HG03064 (cell line): ENCODE measurements around the gene KISS1.
"Not testable (repeated sequence)": the region's sequence is repeated elsewhere in the genome, so short reads cannot be mapped to it uniquely, and the experiment has no call there.

Experiments used
- ATAC-seq: cut with Tn5 transposase; IDR thresholded peaks from one replicate; pipeline ENCODE4 v1.9.1; 2021; ENCODE audit warnings: low read depth; ENCODE audit not compliant: unreplicated experiment

Gene KISS1

GRCh38 chr1:204196068-204196795, at the start of gene KISS1:
Gene KISS1, minus strand, starts transcription at chr1:204196491. Its CDS starts 3,615 bp downstream, at chr1:204192876.
- no peak for ATAC-seq

GRCh38 chr1:204242920-204243319, 46.6 kb upstream of the KISS1 start:
- ATAC-seq = no peak

DNA sequence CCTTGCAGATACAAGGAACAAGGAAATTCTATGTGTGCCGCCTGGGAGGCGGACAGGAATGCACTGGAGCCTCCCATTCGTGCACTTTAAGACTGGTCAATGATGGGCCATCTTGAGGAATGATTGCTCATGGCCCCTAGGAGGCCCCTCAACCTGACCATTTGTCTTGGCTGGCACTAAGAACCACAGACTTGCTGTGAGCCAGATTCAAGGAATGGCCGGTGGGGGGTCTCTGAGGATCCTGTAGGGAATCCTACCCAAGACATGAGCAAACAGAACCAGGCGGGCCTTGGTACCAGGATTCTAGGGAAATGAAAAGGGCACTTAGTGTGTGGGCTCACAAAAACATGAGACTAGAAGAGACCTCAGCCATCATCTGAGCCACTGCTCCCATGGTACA, 45.6 kb upstream of the KISS1 start:
- ATAC-seq = no peak

- ATAC-seq = no peak
Measured at GRCh38 chr1:204241050-204241449, 44.8 kb upstream of the KISS1 start.

- ATAC-seq = no peak
Measured at GRCh38 chr1:204240233-204240632, 43.9 kb upstream of the KISS1 start.

DNA sequence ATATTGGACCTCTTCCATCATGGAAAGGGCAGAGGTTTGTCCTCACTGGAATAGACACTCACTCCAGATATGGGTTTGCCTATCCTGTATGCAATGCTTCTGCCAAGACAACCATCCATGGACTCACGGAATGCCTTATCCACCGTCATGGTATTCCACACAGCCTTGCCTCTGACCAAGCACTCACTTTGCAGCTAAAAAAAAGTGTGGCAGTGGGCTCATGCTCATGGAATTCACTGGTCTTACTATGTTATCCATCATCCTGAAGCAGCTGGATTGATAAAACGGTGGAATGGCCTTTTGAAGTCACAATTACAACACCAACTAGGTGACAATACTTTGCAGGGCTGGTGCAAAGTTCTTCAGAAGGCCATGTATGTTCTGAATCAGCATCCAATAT, 43.1 kb upstream of the KISS1 start:
- ATAC-seq = not testable (repeated sequence)

- not testable (repeated sequence) for ATAC-seq
Measured at GRCh38 chr1:204238520-204238919, 42.2 kb upstream of the KISS1 start.

- ATAC-seq = not testable (repeated sequence)
Measured at GRCh38 chr1:204237515-204237914, 41.2 kb upstream of the KISS1 start.

DNA sequence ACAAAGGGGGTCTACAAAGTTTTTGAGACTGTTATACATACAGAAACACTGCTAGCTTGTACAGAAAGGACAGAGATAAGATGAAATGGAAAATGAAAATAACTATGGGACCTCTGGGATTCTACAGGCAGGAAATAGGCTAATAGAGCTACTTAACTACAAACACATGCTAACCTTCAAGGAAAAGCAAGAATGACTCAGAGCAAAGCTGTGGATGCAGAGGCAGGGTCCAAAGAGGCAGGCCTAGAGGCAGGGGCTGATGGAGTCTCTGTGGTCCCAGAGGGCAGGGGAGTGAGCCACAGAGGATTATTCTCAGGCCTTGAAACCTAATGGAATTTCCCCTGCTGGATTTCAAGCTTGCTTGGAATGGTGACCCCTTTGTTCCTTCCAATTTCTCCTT, 36.2 kb upstream of the KISS1 start:
- ATAC-seq = no peak

DNA sequence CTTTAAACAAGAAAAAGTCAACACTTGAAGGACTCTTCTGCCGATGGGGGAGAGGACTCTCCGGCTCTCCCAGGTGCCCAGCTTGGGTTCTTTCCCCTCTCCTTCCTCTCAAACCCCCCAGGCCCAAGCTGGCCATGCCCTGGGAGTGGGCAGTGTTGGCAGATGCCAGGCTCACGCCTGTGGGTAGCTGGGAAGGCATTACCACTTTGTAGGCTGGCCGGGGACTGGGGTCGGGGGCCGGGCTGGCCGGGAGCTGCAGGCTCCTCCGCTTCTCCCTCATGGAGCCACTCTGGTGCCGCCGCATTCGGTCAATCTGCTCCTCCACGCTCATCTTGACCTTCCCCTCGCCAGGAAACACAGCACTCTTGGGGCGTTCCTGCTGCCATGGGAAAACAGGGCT, 33.9 kb upstream of the KISS1 start:
- no peak for ATAC-seq

DNA sequence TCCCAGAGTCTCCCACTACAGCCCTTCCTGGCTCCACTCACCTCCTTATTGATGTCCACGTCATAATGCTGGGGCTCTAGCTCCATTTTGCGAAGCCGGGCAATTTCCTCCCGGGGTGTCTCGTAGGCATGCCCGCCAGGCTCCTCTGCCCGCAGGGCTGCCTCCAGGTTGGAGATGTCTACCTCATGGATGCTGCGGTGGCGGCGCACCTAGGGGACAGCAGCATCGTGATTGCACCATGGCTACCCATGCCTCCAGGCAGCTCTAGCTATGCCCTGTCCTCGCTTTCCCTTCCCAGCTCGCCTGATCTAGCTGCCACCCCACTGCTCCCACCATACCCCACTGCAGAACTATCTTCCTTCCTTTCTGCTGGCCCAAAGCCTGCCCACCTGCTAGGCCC, 32.6 kb upstream of the KISS1 start:
- ATAC-seq = no peak

GRCh38 chr1:204227996-204228785, 31.9 kb upstream of the KISS1 start:
- no peak for ATAC-seq

DNA sequence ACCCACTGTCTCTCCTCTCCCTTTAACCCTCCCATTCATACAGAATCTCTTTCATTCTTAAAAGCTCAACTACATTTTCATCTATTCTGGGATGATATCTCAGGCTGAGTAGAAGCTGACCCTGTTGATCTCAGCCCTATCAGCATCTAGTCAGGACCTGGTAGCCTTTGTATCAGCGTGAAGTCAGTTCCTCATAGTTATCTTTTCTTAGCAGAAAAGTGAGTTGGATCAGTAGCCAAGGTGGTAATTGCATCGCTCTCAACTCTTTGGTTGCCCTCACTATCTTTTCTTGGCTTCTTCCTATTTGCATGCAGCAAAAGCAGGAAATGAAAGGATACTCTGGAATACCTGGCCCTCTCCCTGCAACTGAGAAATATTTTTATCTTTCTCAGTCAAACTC, 31.1 kb upstream of the KISS1 start:
- ATAC-seq = no peak

GRCh38 chr1:204225841-204226735, 29.8 kb upstream of the KISS1 start:
- no peak for ATAC-seq

DNA sequence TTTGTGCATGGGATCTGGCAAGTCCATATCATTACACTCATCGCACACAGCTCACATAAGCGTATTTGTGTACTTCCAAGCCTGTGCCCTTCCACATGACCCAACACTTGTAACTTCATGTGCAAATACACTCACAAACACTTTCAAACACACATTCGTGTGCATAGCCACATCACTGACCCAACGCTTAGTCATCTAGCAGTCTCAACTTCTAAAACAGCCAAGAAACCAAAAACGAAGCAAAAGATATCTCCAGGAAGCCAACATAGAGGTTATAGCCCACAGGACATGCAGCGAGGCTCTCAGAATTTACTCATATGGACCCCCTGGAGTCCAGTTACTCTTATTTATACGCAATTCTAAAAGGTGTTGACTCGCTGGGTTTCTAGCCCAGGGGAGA, 28.4 kb upstream of the KISS1 start:
- no peak for ATAC-seq

DNA sequence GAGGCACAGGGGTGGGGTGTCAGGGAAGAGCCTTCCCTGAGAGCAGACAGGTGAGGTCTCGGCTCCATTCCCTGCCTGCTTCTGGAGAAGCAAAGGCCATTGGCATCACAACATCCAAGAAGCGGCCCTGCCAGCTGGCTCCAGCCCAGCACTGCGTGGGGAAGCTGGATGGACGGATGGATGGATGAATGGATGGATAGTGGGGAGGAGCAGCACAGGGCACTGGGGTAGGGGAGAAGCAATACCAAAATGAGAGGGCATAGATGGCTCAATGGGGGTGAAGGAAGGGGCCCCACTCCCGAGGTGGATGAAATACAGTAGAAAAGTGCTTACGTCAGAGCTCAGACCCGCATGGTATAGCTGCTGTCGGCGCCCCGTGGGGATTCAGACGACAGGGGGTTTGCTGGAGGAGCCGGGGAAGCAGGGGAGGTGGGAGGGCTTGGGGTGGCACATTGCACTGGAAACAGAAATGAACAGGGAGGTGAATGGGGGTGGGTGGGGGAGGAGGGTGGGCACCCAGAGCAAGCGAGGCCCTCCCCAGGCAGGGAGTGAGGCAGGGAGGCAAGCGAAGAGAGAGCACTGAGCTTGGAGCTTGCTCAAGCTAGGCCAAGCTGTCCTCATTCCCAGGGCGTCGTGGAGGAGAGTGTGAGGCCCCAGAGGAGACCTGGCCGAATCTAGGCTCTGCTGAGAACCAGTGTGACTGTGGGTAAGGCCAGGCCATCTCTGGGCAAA, 27.0 kb upstream of the KISS1 start:
- no peak for ATAC-seq

- no peak for ATAC-seq
Measured at GRCh38 chr1:204222764-204223055, 26.4 kb upstream of the KISS1 start.

DNA sequence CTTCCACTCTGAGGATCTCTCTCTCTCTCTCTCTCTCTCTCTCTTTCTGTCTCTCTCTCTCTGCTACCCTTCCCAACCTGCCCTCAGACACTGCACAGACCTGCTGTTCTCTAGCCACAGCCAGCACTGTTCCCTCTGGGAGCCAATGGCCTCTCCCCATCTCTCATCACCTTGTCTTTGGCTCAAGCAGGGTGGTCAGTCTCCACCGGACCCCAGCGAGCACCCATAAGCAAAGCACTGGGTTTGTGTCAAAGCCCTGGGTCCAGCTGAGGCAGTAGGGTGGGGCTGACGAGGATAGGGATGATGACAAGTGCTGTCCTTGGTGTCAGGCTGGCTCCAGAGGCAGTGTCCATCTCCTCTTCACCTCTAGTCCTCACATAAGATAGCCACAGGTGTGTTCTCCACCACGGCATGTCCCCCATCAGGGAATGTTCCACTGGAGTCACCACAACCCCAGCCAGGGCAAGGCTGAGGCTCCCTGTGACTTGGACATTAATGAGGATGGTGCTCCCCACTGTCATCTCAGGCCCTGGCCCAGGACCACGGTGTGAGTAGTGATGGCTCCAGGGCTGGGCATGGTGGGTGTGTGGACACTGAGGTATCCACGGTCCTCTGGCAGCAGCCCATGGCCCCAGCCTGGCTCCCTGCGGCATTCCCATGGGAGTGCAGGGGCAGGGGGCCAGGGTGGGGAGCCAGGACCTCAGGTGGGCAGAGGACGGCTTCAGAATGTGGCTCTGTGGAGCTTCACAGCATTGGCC, 25.9 kb upstream of the KISS1 start:
- no peak for ATAC-seq

DNA sequence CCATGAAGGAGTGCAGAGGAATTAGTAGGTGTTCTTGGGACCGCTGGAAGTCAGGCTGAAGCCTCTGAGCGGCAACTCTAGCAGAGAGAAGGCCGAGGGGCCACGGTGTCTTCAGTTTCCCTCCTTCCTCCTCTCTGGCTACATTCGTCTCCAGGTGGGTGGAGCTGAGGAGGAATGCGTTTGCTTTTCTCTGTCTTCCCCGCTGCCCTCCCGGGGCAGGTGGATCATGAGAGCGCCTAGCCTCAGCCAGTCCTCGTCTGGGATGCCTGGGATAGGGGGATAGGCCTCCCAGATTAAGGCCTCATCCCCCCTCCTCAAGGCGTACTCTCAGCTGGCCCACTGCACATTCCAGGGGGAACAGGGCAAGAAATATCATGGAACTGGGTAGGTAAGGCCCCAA, 25.0 kb upstream of the KISS1 start:
- no peak for ATAC-seq
